H7 (cell line): Measurements from ENCODE around the gene RPS14. TPM values are rescaled to one million over a fixed set of nuclear protein-coding genes. Genes with fewer than 3 reads are reported as not detected.
A peak's percentile ranks its signal among the peaks of the same experiment; 100 is the strongest.
"Not testable (repeated sequence)": the region's sequence is repeated elsewhere in the genome, so short reads cannot be mapped to it uniquely, and the experiment has no call there.

Source experiments
- DNase-seq: peaks from one replicate; pipeline ENCODE4 v3.0.0; 2012
- H3K27me3 ChIP-seq: 2 replicates; pipeline ENCODE4 v1.6.0; 2011; ENCODE audit warnings: mild to moderate bottlenecking, low read length; ENCODE audit not compliant: control insufficient read depth, insufficient read depth
- H3K36me3 ChIP-seq: replicated peaks from 2 replicates; pipeline ENCODE4 v1.5.1; 2011; ENCODE audit warnings: low read length; ENCODE audit not compliant: control insufficient read depth, insufficient read depth
- H3K4me3 ChIP-seq: 2 replicates; pipeline ENCODE4 v1.5.1; 2011; ENCODE audit warnings: low read depth, mild to moderate bottlenecking, control low read depth, low read length, moderate library complexity; ENCODE audit not compliant: insufficient read depth
- total RNA-seq: library from RNA; depleted of rRNA; stranded (reverse); fragments of >200 nt; shearing (Covaris generic); gene quantifications from 2 replicates; pipeline ENCODE4 v1.2.3, GENCODE V29; 2014

Gene RPS14
- total RNA-seq, 1 experiment from 2014 or later, result 3,255 TPM

- Histone ChIP-seq H3K27me3 (no peaks in the 10 kb centered on the region), H3K4me3 (no peak overlapping the region), H3K36me3 (no peaks in the 10 kb centered on the region)
- DNase-seq, result no peak
These were observed 11.7 kb upstream of the RPS14 start for GRCh38 chr5:150461231-150461630.

DNA sequence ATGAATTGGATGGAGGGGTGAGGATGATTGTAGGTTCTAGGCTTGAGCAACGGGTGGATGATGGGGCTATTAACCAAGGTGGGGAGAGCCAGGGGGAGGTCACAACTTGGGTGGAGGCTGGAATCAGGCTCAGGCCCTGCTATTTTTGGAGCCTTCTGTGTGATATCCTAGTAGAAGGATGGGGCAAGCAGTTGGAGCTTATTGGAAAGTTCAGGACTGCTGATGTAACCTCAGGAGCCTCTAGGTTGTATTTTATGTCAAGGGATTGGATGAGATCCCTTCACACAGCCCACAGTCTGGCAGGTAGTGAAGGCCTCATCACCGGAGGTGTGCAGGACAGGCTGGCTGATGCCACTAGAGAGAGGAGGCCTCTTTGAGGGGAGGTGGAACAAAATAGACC is 11.2 kb upstream of the RPS14 start:
- no peaks in the 10 kb centered on the region for H3K36me3 ChIP-seq
- no peak for DNase-seq
- no peaks in the 10 kb centered on the region for H3K27me3 ChIP-seq
- H3K4me3 ChIP-seq, result no peak overlapping the region

GRCh38 chr5:150458802-150459557 is 9.4 kb upstream of the RPS14 start:
- Histone ChIP-seq H3K27me3 (no peaks in the 10 kb centered on the region), H3K4me3 (peak overlapping the region; percentile 10; the same call in 1 of the 2 replicates), H3K36me3 (no peaks in the 10 kb centered on the region)
- DNase-seq, result peak; percentile 95

- Histone ChIP-seq H3K27me3 (no peaks in the 10 kb centered on the region), H3K4me3 (no peak overlapping the region), H3K36me3 (no peaks in the 10 kb centered on the region)
- no peak for DNase-seq
These were observed 8.2 kb upstream of the RPS14 start for GRCh38 chr5:150457562-150458240.

DNA sequence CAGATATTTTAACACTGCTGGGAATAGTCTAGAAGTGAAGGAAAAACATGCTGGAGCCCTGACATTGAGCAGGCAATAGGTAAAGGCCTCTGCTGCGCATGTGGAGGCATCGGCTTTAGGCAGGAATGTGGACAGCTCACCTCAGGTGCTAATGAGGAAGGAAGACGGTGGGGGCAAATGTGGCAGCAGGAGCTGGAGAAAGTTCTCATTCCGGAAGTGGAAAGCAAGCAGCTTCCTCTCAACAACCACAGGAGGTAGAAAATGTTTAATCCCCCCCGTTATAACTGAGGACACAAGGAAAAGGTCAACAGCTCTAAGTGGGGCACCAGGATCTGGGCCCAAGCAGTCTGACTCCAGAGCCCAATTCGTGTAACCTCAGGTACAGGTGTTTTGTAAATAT is 7.6 kb upstream of the RPS14 start:
- DNase-seq, result no peak
- no peaks in the 10 kb centered on the region for H3K36me3 ChIP-seq
- H3K27me3 ChIP-seq, result no peaks in the 10 kb centered on the region
- no peak overlapping the region for H3K4me3 ChIP-seq

DNA sequence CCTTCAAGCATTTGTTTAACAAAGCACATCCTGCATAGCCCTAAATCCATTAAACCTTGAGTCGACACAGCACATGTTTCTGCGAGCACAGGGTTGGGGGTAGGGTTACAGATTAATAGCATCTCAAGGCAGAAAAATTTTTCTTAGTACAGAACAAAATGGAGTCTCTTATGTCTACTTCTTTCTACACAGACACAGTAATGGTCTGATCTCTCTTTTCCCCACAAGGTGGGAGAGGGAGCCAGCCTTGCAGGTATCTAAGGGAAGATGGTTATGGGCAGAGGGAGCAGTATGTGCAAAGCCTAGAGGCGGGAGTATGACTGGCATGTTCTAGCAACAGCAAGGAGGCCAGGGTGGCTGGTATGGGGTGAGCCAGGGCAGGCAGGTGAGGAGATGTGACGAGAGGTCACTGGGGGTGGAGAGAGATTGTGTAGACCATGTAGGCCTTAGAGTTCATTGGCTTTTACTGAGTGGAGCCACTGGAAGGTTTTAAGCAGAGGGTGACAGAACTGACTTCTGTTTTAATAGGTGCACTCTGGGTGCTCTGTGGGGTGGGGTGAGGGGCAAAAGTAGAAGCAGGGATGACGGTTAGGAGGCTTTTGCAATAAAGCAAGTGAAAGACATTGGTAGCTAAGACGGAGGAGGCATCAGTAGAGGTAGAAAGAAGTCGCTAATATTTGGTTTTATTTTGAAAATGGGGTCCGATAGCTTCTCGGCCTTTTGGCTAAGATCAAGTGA is 5.1 kb upstream of the RPS14 start:
- DNase-seq, result no peak
- Histone ChIP-seq H3K27me3 (no peaks in the 10 kb centered on the region), H3K4me3 (no peak overlapping the region), H3K36me3 (no peaks in the 10 kb centered on the region)

GRCh38 chr5:150454027-150454426 is 4.5 kb upstream of the RPS14 start:
- not testable (repeated sequence) for H3K4me3 ChIP-seq, H3K36me3 ChIP-seq, H3K27me3 ChIP-seq, DNase-seq

GRCh38 chr5:150452914-150453313 is 3.4 kb upstream of the RPS14 start:
- Histone ChIP-seq H3K27me3 (no peaks in the 10 kb centered on the region; the same call in 1 of the 2 replicates), H3K4me3 (no peak overlapping the region), H3K36me3 (peaks cover 7% of the 10 kb centered on the region)
- DNase-seq, result no peak

- Histone ChIP-seq H3K27me3 (no peaks in the 10 kb centered on the region; the same call in 1 of the 2 replicates), H3K4me3 (no peak overlapping the region), H3K36me3 (peaks cover 19% of the 10 kb centered on the region)
- DNase-seq, result no peak
These were observed 2.1 kb upstream of the RPS14 start for GRCh38 chr5:150451594-150451993.

DNA sequence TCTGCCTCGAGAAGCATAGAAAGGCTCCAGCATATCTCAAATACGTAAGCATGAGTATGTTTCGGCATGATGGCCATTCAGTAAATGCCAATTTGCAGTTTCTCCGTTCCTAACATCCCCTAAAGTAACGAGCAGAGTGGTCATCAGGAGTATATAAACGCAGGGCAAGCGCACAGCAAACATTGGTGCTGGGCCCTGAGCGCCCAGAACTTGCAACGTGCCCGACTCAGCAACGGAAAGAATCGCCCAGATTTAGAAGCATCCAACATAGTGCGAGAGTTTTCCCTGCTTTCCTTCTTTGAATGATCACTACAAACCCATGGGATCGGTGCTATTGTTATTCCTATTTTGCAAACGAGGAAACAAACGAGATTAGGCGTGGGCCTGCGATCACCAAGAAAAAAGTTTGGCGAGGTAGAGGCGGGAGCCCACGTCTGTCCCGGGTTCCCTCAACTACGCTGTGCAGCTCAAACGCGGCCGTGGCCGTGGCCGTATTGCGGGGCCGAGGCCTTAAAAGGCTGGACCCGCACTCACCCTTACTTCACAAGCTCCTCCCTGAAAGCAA is 505 bp downstream of the RPS14 start:
- Histone ChIP-seq H3K4me3 (peak overlapping the region; percentile 97), H3K36me3 (peaks cover 43% of the 10 kb centered on the region), H3K27me3 (no peaks in the 10 kb centered on the region; the same call in 1 of the 2 replicates)
- DNase-seq, result no peak

- H3K36me3 ChIP-seq, result peaks cover 48% of the 10 kb centered on the region
- H3K4me3 ChIP-seq, result peak overlapping the region; percentile 97
- no peak for DNase-seq
- H3K27me3 ChIP-seq, result no peaks in the 10 kb centered on the region; the same call in 1 of the 2 replicates
These were observed 1.2 kb downstream of the RPS14 start for GRCh38 chr5:150448334-150448733.

GRCh38 chr5:150447188-150447587 is 2.4 kb downstream of the RPS14 start:
- no peak for DNase-seq
- Histone ChIP-seq H3K27me3 (no peaks in the 10 kb centered on the region; the same call in 1 of the 2 replicates), H3K4me3 (no peak overlapping the region), H3K36me3 (peaks cover 50% of the 10 kb centered on the region)

DNA sequence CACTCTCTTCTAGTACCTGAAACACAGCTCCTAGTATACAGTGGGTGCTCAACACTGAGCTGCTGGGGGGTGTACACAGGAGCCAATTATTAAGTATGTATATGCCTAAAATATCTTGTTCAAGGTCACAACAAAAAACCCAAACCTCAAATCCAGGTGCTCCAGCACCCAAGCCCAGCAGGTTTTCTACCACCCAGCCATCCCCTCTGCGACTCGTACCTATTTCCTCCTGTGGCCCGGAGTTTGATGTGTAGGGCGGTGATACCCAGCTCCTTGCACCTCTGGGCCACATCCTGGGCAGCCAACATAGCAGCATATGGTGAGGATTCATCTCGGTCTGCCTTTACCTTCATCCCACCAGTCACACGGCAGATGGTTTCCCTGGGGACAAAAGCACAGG is 3.0 kb downstream of the RPS14 start:
- Histone ChIP-seq H3K4me3 (no peak overlapping the region), H3K36me3 (peaks cover 50% of the 10 kb centered on the region), H3K27me3 (no peaks in the 10 kb centered on the region; the same call in 1 of the 2 replicates)
- DNase-seq, result no peak

DNA sequence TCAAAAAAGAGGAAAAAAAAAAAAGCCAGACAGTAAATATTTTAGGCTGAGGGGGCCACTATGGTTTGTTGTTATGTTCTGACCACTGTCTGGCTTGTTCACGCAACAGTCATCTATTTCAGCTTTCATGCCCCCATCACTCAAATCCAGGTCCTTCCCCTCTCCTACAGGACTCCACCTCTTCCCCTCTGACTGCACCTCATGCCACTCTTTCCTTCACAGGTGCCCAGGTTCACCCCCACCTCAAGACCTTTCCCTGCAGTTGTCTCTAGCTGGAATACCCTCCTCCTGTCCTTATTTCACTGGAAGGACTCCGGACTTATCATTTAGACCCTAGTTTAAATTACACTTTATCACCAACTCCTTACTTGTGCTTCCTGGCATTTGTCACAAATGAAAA is 3.5 kb downstream of the RPS14 start:
- Histone ChIP-seq H3K36me3 (peaks cover 50% of the 10 kb centered on the region), H3K27me3 (no peaks in the 10 kb centered on the region; the same call in 1 of the 2 replicates), H3K4me3 (no peak overlapping the region)
- DNase-seq, result no peak
